Stimulated activated CD8-positive, alpha-beta memory T cell treated with anti-CD3 and anti-CD28 coated beads, Interleukin-12 subunit alpha, Interleukin-12 subunit beta, amount 100 ng/mL, for 4 hours (primary cell): ENCODE measurements around the gene MKRN2.
"Not testable (repeated sequence)": the region's sequence is repeated elsewhere in the genome, so short reads cannot be mapped to it uniquely, and the experiment has no call there.

ENCODE experiments used
- DNase-seq: peaks from one replicate; pipeline ENCODE4 v3.0.0-alpha.2; 2020; ENCODE audit warnings: low read depth

Gene MKRN2

GRCh38 chr3:12588039-12589009 lies 31.4 kb downstream of the MKRN2 start:
- DNase-seq = no peak

DNA sequence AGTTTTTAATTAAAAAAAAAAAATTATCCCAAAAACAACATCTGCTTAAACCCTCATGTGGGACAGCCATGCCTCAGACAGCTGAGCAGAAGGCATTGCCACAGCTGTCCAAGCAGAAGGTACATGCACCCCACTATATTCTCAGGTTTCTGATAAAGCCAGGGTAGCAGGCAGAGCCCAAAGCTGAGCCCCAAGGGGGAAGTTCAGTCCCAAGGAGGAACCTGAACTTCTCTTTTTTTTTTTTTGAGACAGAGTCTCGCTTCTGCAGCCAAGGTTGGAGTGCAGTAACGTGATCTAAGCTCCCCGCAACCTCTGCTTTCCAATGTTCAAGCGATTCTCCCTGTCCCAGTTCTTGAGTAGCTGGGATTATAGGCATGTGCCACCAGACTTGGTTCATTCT lies 33.2 kb downstream of the MKRN2 start:
- no peak for DNase-seq

- DNase-seq = no peak
Observed at GRCh38 chr3:12591456-12591855, 34.6 kb downstream of the MKRN2 start.

DNA sequence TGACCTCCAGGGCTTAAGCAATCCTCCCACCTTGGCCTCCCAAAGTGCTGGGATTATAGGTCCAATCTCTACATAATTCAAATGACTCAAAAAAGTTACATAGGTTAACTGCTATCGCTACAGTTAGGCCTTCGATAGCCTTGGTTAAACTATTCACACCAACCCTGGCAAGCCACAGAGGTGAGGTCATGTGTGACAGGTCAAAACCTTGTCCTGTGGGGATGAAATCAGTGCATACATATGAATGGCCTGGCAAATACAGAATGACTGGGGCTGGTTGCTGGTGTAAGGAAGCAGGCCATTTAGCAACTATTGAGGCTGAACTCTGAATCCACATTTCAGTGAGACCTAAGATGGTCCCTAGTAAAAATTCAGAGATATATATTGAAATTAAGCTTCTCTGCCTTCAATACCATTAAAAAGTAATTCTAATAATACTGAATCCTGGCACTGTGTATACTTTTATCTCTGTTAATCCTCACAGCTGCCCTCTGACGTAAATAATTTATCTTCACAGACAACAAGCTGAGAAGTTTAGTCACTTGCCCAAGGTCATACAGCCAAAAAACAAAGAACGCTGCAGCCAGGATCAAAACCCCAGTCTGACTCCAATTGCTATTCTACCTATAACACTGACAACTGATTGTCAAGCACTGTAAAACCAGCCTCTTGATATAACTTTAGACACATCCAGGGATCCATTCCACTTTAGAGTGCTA lies 35.3 kb downstream of the MKRN2 start:
- DNase-seq = no peak

DNA sequence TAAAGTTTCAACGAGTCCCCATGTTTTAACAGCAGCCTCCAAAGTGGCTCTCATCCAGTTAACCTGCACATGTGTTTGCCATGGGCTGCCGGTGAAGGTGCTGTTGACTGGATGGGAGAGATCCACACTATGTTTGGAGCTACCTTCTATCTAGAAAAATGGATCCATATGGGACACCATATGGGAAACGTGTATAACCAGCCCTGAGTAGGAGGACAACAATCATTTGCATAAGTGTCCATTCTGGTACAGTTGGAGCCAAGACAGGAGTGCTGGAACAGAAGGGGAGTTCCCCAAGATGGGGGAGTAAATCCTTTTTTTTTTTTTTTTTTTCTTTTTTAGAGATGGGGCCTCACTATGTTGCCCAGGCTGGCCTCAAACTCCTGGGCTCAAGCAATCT lies 36.6 kb downstream of the MKRN2 start:
- DNase-seq = no peak

GRCh38 chr3:12598890-12599289 lies 42.0 kb downstream of the MKRN2 start:
- DNase-seq = no peak

- DNase-seq = no peak
Observed at GRCh38 chr3:12601072-12601471, 44.2 kb downstream of the MKRN2 start.

- no peak for DNase-seq
Observed at GRCh38 chr3:12603969-12604368, 47.1 kb downstream of the MKRN2 start.

- DNase-seq = no peak
Observed at GRCh38 chr3:12608376-12608775, 51.5 kb downstream of the MKRN2 start.

GRCh38 chr3:12611117-12611516 lies 54.2 kb downstream of the MKRN2 start:
- no peak for DNase-seq

GRCh38 chr3:12612514-12613226 lies 55.8 kb downstream of the MKRN2 start:
- DNase-seq = no peak

DNA sequence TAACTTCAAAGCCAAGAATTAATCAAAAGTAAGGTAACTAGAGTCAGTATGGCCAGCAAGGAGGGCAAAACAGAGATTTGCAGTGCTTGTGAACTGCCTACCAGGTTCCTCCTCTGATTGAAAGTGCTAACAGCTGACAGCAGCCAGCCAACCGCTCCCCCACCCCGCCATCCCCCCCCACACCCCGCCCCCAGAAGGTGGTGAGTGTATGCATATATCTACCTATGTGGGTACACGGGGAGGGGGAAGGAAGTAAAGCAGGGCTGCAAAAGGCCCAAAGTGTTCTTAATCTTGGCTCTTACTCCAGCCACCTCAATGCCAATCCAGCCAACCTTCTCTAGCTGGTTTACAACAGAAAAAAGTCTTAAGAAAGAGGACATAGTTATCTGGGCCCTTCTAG lies 56.4 kb downstream of the MKRN2 start:
- DNase-seq = no peak

DNA sequence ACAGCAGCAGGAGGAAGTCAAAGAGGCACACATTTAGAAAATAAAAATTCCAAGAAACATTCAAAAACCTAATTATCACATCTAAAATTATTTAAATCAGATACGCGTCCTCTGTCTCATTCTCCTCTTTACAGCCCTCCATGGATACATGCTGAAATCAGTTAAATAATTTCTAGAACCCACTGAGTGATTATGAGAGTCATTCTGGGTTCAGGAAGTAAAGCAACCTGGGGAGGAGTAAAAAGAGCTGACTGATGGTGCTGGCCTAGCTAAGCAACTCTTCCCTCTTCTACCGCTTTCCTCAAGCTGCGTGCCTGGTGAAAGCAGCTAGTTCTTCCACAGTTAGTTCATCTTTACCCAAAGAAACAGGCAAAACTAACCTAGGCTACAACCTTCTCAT lies 58.4 kb downstream of the MKRN2 start:
- DNase-seq = no peak

DNA sequence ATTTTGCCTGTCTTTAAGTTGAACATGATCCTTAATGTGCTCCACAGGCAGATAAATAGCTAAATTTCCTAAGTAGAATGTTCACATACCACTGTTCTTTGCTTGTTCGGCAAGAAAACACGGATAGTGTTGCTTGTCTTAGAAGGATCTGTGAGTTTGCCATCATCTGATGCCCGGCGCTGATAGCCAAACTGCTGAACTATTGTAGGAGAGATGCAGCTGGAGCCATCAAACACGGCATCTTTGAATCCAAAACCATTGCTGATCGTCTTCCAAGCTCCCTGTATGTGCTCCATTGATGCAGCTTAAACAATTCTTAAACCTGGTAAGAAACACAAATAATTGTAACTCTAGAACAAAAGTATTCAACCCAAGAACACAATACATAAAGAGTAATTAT lies 61.5 kb downstream of the MKRN2 start:
- DNase-seq = no peak

- no peak for DNase-seq
Observed at GRCh38 chr3:12620305-12620704, 63.4 kb downstream of the MKRN2 start.

- DNase-seq = no peak
Observed at GRCh38 chr3:12620729-12621128, 63.8 kb downstream of the MKRN2 start.

DNA sequence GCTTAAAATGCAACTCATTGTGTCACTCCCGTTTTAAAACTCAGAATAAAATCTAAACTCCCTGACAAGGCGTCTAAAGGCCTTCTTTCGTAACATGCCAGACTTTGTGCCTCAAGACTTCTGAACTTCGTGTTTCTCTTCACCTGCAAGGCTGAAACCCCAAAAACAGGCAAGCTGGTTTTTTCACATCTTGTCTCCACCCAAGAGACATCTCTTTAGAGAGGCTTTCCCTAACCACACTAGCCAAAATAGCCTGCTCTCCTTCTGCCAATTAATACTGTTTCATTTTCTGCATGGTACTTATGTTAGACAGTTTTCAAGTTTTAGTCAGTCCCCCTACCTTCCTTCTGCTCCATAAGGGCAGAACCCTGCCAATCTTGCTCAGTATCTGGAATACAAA lies 65.4 kb downstream of the MKRN2 start:
- no peak for DNase-seq

DNA sequence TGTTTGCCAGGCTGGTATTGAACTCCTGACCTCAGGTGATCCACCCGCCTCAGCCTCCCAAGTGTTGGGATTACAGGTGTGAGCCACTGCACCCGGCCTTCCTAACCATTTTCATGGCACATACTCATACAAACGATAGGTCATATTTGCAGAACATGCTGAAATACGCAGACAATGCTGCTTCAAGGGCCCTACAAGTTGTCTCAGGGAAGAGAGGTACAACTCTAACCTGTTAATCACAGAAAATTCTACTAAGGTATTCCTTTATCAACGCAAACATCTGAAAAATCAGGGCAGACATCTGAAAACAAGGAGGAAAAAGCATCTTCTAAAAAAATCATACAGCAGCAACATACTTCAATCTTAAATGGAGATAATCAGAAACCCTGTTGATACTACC lies 67.2 kb downstream of the MKRN2 start:
- DNase-seq = no peak

DNA sequence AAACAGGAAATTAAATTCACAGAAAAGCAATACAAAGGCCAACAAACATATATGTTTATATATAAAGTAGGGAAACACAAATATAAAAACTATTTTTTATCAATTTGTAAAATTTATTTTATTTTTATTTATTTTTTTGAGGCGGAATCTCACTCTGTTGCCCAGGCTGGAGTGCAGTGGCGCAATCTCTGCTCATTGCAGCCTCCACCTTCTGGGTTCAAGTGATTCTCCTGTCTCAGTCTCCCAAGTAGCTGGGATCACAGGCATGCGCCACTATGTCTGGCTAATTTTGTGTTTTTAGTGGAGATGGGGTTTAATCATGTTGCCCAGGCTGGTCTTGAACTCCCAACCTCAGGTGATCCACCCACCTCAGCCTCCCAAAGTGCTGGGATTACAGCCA lies 68.1 kb downstream of the MKRN2 start:
- DNase-seq = not testable (repeated sequence)

GRCh38 chr3:12627370-12627769 lies 70.5 kb downstream of the MKRN2 start:
- no peak for DNase-seq

GRCh38 chr3:12628813-12629212 lies 71.9 kb downstream of the MKRN2 start:
- no peak for DNase-seq

- no peak for DNase-seq
Observed at GRCh38 chr3:12629560-12629959, 72.7 kb downstream of the MKRN2 start.

DNA sequence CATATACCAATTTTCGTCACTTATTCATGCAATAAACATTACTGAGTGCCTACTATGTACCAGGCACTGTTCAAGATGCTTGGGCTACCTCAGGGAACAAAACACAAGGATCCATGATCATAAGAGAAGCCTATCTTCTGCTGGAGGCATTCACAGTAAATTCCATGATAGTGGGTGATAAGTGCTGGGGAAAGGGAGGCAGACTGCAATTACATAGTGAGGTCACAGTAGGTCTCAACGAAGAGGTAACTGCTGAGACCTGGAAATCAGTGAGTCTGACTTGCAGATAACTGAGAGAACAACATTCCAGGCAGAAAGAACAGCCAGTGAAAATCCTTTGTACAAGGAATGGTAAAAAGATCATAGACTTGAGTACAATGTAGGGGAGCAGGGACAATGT lies 73.4 kb downstream of the MKRN2 start:
- DNase-seq = no peak
